Muscle layer of duodenum (tissue), 2 donors: ENCODE results near the gene SPAG16.

ENCODE experiments used
- H3K27ac ChIP-seq: one replicate; pipeline ENCODE4 v1.7.0; 2013; ENCODE audit warnings: mild to moderate bottlenecking, low read length
- H3K27me3 ChIP-seq: one replicate; pipeline ENCODE4 v1.7.0; 2013; ENCODE audit warnings: low read depth, mild to moderate bottlenecking, control low read depth, low read length
- H3K36me3 ChIP-seq, 2 donors: one replicate each; pipeline ENCODE4 v1.7.0; 2013; ENCODE audit warnings: low read length in 2 of 2, control low read depth in 1 of 2, mild to moderate bottlenecking in 1 of 2; ENCODE audit not compliant: insufficient read depth in 2 of 2, control insufficient read depth in 1 of 2
- H3K4me1 ChIP-seq, 2 donors: one replicate each; pipeline ENCODE4 v1.7.0; 2013; ENCODE audit warnings: low read length in 2 of 2, mild to moderate bottlenecking in 2 of 2, control low read depth in 1 of 2, moderate library complexity in 1 of 2; ENCODE audit not compliant: insufficient read depth in 2 of 2, control insufficient read depth in 1 of 2
- H3K4me3 ChIP-seq, 2 donors: one replicate each; pipeline ENCODE4 v1.7.0; 2013; ENCODE audit warnings: low read length in 2 of 2, low read depth in 1 of 2, mild to moderate bottlenecking in 1 of 2
- H3K9me3 ChIP-seq, 2 donors: one replicate each; pipeline ENCODE4 v1.7.0; 2013; ENCODE audit warnings: low read length in 2 of 2, control low read depth in 1 of 2, mild to moderate bottlenecking in 1 of 2; ENCODE audit not compliant: control insufficient read depth in 1 of 2
- donor health status: healthy.

SPAG16 gene

DNA sequence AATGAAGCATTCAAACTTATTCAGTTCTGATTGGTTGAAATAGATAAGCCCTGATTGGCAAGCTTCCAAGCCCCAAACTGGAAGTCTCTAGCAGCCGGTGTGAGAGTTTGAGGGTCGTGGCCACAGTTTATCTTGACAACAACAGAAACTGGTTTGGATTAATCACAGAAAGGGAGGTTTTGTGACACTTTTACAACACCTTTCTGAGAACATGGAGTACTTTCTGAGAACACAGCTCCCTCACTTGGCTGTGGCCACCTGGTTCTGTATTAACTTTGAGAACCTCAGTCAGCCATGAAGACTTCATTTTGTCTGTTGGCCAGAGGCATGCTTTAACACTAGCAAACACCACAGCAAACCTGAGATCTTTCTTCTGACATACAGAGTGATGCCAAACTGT, 845.9 kb downstream of the SPAG16 start:
- Histone ChIP-seq H3K36me3 (no peaks in the 10 kb centered on the region), H3K9me3 (no peaks in the 10 kb centered on the region), H3K4me1 (no peaks in the 10 kb centered on the region), H3K27ac (no peak overlapping the region), H3K4me3 (no peak overlapping the region), H3K27me3 (no peaks in the 10 kb centered on the region)

DNA sequence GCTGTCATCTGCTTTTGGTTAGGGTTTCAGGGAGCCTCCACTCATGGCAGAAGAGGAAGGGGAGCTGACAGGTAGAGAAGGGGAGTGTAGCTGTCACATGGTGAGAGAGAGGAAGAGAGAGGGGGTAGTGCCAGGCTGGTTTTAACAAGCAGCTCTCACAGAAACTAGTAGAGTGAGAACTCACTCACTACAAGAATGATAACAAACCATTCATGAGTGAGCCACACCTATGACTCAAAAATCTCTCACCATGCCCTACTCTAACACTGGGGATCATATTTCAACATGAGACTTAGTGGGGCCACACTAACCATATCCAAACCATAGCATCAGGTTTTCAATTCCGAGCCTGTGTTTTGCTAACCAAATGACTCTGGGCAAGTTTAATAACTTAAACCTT, 851.7 kb downstream of the SPAG16 start:
- H3K4me3 ChIP-seq = no peak overlapping the region
- no peaks in the 10 kb centered on the region for H3K4me1 ChIP-seq
- no peaks in the 10 kb centered on the region for H3K9me3 ChIP-seq
- no peak overlapping the region for H3K27ac ChIP-seq
- no peaks in the 10 kb centered on the region for H3K36me3 ChIP-seq
- no peaks in the 10 kb centered on the region for H3K27me3 ChIP-seq

DNA sequence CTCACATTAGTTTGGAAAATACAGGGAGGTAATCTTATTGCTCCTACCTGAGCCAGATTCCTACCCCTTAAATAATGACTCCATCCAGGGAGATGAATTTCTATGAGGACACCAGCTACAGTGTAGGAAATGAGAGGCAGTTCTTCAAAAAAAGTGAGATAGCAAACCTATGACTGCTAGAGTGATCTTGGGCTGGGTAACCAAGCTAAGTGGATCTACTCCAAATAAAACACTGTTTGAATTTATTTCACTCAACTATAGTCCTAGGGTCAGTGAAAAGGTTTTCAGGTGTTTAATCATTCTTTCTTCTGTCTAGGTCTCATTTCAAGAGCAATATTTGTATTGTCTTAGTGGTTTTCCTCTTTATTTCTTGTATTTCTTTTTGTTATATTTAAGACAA, 854.5 kb downstream of the SPAG16 start:
- Histone ChIP-seq H3K9me3 (no peaks in the 10 kb centered on the region), H3K27me3 (no peaks in the 10 kb centered on the region), H3K27ac (no peak overlapping the region), H3K36me3 (no peaks in the 10 kb centered on the region), H3K4me1 (no peaks in the 10 kb centered on the region), H3K4me3 (no peak overlapping the region)

DNA sequence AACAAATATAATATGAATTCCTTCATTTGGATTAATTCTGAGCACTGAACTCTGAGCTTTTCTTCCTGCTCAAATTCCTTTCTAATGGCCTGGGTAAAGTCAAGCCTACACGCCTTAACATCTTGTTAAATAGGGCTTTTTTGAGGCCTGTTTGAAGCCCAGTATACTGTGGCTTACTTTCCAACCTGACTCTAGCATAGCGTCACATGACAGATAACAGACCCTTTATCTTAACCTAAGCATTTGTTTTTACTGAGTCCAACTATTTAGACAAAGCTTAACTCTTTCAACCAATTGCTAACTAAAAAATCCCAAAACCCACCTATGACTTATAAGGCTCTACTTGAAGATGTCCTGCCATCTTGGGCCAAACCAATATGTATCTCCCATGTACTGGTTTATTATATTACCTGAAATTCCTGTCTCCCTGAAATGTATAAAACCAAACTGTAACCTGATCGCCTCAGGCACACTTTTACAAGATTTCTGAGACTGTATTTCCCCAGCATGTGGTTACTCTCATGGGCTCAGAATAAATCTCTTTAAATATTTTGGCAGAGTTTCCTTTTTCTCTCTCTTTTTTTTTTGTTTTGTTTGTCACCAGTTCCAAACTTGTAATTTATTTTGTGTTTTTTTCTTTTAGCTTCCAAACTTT, 855.5 kb downstream of the SPAG16 start:
- Histone ChIP-seq H3K36me3 (no peaks in the 10 kb centered on the region), H3K4me1 (no peaks in the 10 kb centered on the region), H3K27me3 (no peaks in the 10 kb centered on the region), H3K27ac (no peak overlapping the region), H3K9me3 (no peaks in the 10 kb centered on the region), H3K4me3 (no peak overlapping the region)

DNA sequence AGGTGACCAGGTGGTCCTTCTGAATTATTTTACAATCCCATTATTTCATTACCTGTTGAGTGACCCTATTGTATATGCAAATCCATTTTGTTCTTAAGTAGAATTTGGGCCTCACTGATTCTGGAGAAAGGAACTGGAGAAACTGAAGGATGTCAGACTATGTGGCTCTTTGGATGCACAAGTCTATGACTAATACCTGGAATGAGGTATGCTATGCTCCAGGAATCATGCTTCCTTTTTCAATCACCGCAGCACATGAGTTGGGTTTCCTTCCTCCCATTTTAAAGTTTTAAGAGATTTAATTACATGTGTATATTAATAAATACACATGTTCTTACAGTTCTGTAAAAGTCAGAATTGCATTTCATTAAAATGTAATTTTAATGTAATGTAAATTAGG, 872.7 kb downstream of the SPAG16 start:
- Histone ChIP-seq H3K4me3 (no peak overlapping the region), H3K9me3 (no peaks in the 10 kb centered on the region), H3K4me1 (no peaks in the 10 kb centered on the region), H3K27me3 (no peaks in the 10 kb centered on the region), H3K27ac (no peak overlapping the region), H3K36me3 (no peaks in the 10 kb centered on the region)

DNA sequence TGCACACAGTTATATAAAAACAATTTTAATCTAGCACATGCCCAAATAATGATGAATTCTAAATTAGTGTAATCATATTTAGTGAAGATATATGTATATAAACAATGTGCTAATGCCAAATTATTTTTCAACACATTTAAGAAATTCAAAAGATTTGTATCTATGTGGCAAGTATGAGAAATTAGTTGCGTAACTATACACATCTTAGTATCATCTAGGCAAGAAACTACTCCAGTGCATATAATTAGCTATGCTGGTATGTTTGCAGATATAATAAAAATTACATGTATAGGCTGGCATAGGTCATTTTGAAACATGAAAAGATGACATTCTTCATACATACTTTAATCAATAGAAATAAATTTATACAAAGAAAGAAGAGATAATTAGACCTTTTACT, 874.6 kb downstream of the SPAG16 start:
- Histone ChIP-seq H3K9me3 (no peaks in the 10 kb centered on the region), H3K36me3 (no peaks in the 10 kb centered on the region), H3K27ac (no peak overlapping the region), H3K27me3 (no peaks in the 10 kb centered on the region), H3K4me1 (no peaks in the 10 kb centered on the region), H3K4me3 (no peak overlapping the region)

DNA sequence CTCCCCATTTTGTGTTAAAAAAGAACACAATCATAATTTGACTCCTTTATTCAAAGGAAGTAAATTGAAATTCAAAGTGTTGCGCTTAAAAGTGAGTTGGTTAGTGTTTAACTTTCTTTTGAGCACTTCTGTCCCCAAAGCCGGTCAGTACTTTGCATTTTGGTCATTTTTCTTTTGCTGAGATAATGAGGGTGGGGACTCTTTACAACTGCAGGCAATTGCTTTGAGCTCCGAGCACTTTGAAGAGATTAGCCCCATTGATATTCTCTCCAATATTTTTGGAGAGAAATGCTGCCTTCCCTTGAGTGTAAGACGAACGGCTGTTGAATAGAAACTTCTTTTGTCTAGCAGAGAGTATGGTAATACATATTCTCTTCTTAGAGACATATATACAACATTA, 885.0 kb downstream of the SPAG16 start:
- Histone ChIP-seq H3K27me3 (no peaks in the 10 kb centered on the region), H3K9me3 (no peaks in the 10 kb centered on the region), H3K4me3 (no peak overlapping the region), H3K27ac (no peak overlapping the region), H3K36me3 (no peaks in the 10 kb centered on the region), H3K4me1 (no peaks in the 10 kb centered on the region)

DNA sequence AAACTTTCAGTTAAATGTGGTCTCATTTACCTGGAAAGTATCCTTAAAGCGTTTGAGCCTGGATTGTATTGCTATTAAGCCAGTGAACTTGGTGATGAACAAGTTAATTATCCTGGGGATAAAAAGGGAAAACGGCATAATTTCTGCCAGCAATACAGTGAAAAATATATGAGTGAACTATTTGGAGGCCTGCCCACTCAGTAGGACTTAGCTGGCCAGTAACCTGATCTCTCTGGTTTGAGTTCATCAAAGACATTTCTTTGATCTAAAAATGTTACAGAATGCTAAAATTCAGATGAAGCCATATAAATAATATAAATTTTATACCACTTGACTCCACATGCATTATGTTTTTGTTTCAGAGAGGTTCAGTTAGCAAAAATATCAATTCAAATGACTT, 885.5 kb downstream of the SPAG16 start:
- Histone ChIP-seq H3K36me3 (no peaks in the 10 kb centered on the region), H3K27ac (no peak overlapping the region), H3K4me1 (no peaks in the 10 kb centered on the region), H3K4me3 (no peak overlapping the region), H3K27me3 (no peaks in the 10 kb centered on the region), H3K9me3 (no peaks in the 10 kb centered on the region)

DNA sequence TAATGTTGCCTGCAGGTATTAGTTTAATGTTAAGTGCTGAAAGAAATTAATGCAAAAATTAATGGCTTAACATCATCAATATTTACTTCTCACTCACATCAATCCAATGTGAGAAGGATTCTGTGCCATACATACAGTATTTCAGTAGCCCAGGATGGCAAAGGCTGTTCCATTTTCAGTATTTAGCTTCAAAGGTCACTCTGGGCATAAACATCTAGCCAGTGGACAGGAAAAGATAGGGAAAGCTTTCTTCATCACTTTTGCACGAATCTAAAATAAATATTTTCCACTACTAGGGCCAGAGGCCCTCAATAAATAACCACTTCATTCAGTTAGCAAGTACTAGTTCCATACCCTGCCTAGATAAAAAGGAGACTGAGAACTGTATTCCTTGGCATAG, 890.3 kb downstream of the SPAG16 start:
- H3K9me3 ChIP-seq = no peaks in the 10 kb centered on the region
- no peaks in the 10 kb centered on the region for H3K4me1 ChIP-seq
- no peaks in the 10 kb centered on the region for H3K36me3 ChIP-seq
- H3K4me3 ChIP-seq = no peak overlapping the region
- no peaks in the 10 kb centered on the region for H3K27me3 ChIP-seq
- no peak overlapping the region for H3K27ac ChIP-seq

DNA sequence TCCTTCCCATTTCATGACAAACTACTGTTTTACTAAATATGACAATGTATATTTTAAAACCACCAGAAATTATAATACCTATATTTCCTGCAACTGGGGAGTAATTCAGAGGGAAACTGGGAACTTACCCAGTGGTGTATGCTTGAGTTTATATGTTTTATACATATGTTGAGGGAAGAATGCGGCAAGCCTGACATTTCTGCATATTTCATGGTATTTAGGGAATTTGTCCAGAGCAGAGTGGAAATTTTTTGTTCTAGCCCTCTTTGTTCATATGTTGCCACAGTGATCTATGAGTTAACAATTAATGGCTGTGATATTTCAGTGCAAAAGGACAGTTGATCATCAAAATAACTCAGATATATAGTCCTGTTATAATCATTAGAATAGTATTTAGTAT, 895.8 kb downstream of the SPAG16 start:
- H3K36me3 ChIP-seq = no peaks in the 10 kb centered on the region
- H3K4me1 ChIP-seq = no peaks in the 10 kb centered on the region

DNA sequence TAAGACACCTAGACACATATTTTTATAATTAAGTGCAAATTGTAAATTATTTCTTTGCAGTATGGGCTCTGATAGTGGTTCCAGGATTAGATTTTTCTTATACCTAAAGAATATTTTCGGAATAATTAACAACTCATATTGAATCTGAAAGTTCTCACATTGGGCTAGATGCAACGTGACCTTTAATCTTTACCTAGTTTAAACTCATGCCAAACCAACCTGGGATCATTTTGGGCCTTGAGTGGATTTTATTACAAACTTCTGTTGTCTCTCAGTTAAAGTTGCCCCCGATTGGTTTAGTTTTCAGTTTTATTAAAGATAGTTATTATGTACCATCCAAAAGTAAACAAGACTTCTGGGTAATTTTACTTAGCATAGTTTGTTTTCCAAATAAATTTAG, 896.4 kb downstream of the SPAG16 start:
- Histone ChIP-seq H3K4me1 (no peaks in the 10 kb centered on the region), H3K4me3 (no peak overlapping the region), H3K36me3 (no peaks in the 10 kb centered on the region), H3K27ac (no peak overlapping the region), H3K27me3 (no peaks in the 10 kb centered on the region), H3K9me3 (no peaks in the 10 kb centered on the region)

More for the DNA sequence above, 895.8 kb downstream of the SPAG16 start:
- H3K27me3 ChIP-seq = no peaks in the 10 kb centered on the region
- no peaks in the 10 kb centered on the region for H3K9me3 ChIP-seq
- H3K4me3 ChIP-seq = no peak overlapping the region
- H3K27ac ChIP-seq = no peak overlapping the region

DNA sequence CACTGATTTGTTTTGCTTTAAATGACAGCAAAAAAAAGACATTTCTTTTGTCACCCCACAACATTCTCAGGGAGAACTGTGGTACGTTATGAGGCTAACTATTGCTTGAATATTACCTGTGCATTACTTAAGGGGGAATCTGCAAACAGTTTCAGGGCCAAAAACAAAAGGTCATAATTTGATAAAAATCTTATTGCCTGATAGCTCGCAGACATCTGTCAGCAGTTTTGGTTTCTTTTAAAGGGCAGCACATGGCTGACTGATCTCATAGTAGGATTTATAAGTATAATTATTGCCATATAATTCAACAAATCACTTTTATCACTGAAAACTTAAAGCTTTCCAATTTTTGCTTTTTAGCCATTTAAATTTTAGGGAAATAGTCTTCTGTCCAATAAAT, 900.2 kb downstream of the SPAG16 start:
- Histone ChIP-seq H3K9me3 (no peaks in the 10 kb centered on the region), H3K4me1 (no peaks in the 10 kb centered on the region), H3K27me3 (no peaks in the 10 kb centered on the region), H3K27ac (no peak overlapping the region), H3K36me3 (no peaks in the 10 kb centered on the region), H3K4me3 (no peak overlapping the region)
